ENCODE data around the gene SIGLEC9. TPM values are rescaled to one million over a fixed set of nuclear protein-coding genes. Genes with fewer than 3 reads are reported as not detected.

SIGLEC9 gene
- total and polyA plus RNA-seq, 2 of the 8 experiments (the other 6 are each of a cell fraction or from before 2014, with no cell fraction given) = not detected

- 78% methylated on average over 3 of the region's 3 CpGs; no CpG with 5 or more reads in 1 of the 2 experiments for whole genome bisulfite sequencing, 2 experiments (ENCODE audit: extremely low coverage in 1 of 2, insufficient coverage in 1 of 2, insufficient read length in 1 of 2, insufficient replicate concordance in 2 of 2, low coverage in 1 of 2, low lambda C conversion rate in 2 of 2, missing lambda C conversion rate in 1 of 2)
- CTCF ChIA-PET (ENCODE audit: partially characterized antibody) = interaction anchor here (0.6 to 1.7 kb wide), 6 partner anchors 13 to 178 kb away, joined by 3 to 6 read pairs (median 4); no protein-coding TSS in a partner anchor
- no peak for DNase-seq (ENCODE audit: low read depth in 1 of 2, low spot score in 2 of 2)
These were observed 24.1 kb upstream of the SIGLEC9 start for GRCh38 chr19:51100601-51101000.

More at GRCh38 chr19:51100601-51101000, 24.1 kb upstream of the SIGLEC9 start:
- H3K56ac ChIP-seq (replicated peaks; ENCODE audit: insufficient read length, low read depth, low read length) = no peak overlapping the region
- no peak overlapping the region for H2BK15ac ChIP-seq (ENCODE audit: low read length)
- H3K23me2 ChIP-seq (ENCODE audit: low read depth, low read length) = no peaks in the 10 kb centered on the region
- no peak overlapping the region for H3K23ac ChIP-seq (ENCODE audit: insufficient read length)
- H2BK12ac ChIP-seq (ENCODE audit: low read depth, low read length) = no peak overlapping the region
- H3K79me1 ChIP-seq (ENCODE audit: low read depth, low read length) = peaks cover 3% of the 10 kb centered on the region
- no peak overlapping the region for H3K4me3 ChIP-seq (ENCODE audit: extremely low read depth in 1 of 4, insufficient read depth in 2 of 4, low read depth in 3 of 4, low read length in 4 of 4)
- no peak overlapping the region for H3K18ac ChIP-seq (ENCODE audit: extremely low read depth, low read length)
- H3K4me2 ChIP-seq (ENCODE audit: insufficient read depth in 1 of 2, low read depth in 2 of 2, low read length in 2 of 2) = no peak overlapping the region
- no peak overlapping the region for H2BK20ac ChIP-seq (ENCODE audit: low read length)
- H3K14ac ChIP-seq (ENCODE audit: insufficient read length) = no peak overlapping the region
- POLR2A ChIA-PET (ENCODE audit: partially characterized antibody) = interaction anchor here (1.1 kb wide), 1 partner anchor 178 kb away, joined by 3 read pairs; no protein-coding TSS in a partner anchor
- no peak overlapping the region for H3K9ac ChIP-seq (replicated peaks in 1 of 4; ENCODE audit: extremely low read depth in 1 of 4, low read depth in 3 of 4, low read length in 3 of 4)
- H3K9me3 ChIP-seq (ENCODE audit: insufficient read depth in 2 of 2, low read depth in 1 of 2, low read length in 1 of 2) = no peaks in the 10 kb centered on the region
- H4K20me1 ChIP-seq (replicated peaks in 1 of 2; ENCODE audit: control insufficient read depth in 1 of 2, insufficient read depth in 2 of 2, low read length in 2 of 2) = peaks cover 2 to 3% of the 10 kb centered on the region in 2 experiments
- H2BK120ac ChIP-seq (replicated peaks; ENCODE audit: low read depth, low read length) = no peak overlapping the region
- H2AK5ac ChIP-seq (ENCODE audit: low read depth, low read length) = no peak overlapping the region
- H3K27ac ChIP-seq (ENCODE audit: low read depth, low read length) = no peak overlapping the region
- H3K79me2 ChIP-seq (ENCODE audit: control insufficient read depth in 1 of 2, insufficient read depth in 2 of 2, low read length in 2 of 2) = no peaks in the 10 kb centered on the region
- peaks cover 0 to 7% (median 1%) of the 10 kb centered on the region in 4 experiments; a peak in 4 of 8 replicates for H3K36me3 ChIP-seq (ENCODE audit: control insufficient read depth in 2 of 4, insufficient read depth in 4 of 4, low read length in 3 of 4)
- peaks cover 0 to 3% (median under 1%) of the 10 kb centered on the region in 4 experiments; a peak in 1 of 7 replicates for H3K4me1 ChIP-seq (replicated peaks in 1 of 4; ENCODE audit: control insufficient read depth in 3 of 4, insufficient read depth in 4 of 4, low read length in 3 of 4)
- FAIRE-seq = no peak
- no peak overlapping the region for H2AFZ ChIP-seq (ENCODE audit: low read length)
- H4K8ac ChIP-seq (ENCODE audit: extremely low read depth, insufficient read depth, low read length) = no peak overlapping the region
- no peak overlapping the region for H3K4ac ChIP-seq (replicated peaks; ENCODE audit: insufficient read length, low read depth, low read length)
- H4K91ac ChIP-seq (replicated peaks; ENCODE audit: insufficient read length, low read length) = no peak overlapping the region
- no peak overlapping the region for H2BK5ac ChIP-seq (ENCODE audit: low read depth, low read length)
- no peaks in the 10 kb centered on the region; a peak in 1 of 7 replicates for H3K27me3 ChIP-seq (replicated peaks in 1 of 4; ENCODE audit: control insufficient read depth in 3 of 4, extremely low read depth in 1 of 4, insufficient read depth in 3 of 4, low read length in 3 of 4)
- TF ChIP-seq SIN3A (conservative IDR thresholded peaks at IDR 0.05 in 1 of 2, IDR thresholded peaks at IDR 0.05 in 1 of 2; ENCODE audit: low read depth in 1 of 2, low read length in 2 of 2) (no peak), HDAC2 (IDR thresholded peaks at IDR 0.05; ENCODE audit: borderline replicate concordance in 1 of 2, low read depth in 2 of 2, low read length in 2 of 2) (no peak), CREB1 (IDR thresholded peaks at IDR 0.05) (no peak), RBBP5 (IDR thresholded peaks at IDR 0.05; ENCODE audit: borderline replicate concordance, low read depth, low read length) (no peak), KDM4A (IDR thresholded peaks at IDR 0.05; ENCODE audit: low read depth, low read length, severe bottlenecking) (no peak)
- no peak overlapping the region for H4K5ac ChIP-seq (ENCODE audit: insufficient read length, low read depth, low read length)

Data from H1 (cell line).